Activated naive CD4-positive, alpha-beta T cell treated with anti-CD3 and anti-CD28 coated beads, Interleukin-2, amount 10 ng/mL, durations not matched to agents 7 days and 5 days (primary cell): Measurements from ENCODE around the gene AKAIN1.

Source experiments
- CTCF ChIA-PET: fragments of 350-600 bp; sonication (Branson Sonifier 250); formaldehyde crosslinking; loops from one replicate; lab custom pipeline; 2021; ENCODE audit warnings: antibody characterized with exemption; lab: Charles Lee
- DNase-seq: peaks from one replicate; pipeline ENCODE4 v3.0.0-alpha.2; 2020
- H3K27ac Mint-ChIP-seq: one replicate; pipeline ENCODE4 v1.8.0; 2021; ENCODE audit warnings: mild to moderate bottlenecking, moderate library complexity, mixed read lengths
- H3K27me3 Mint-ChIP-seq: one replicate; pipeline ENCODE4 v1.8.0; 2021; ENCODE audit warnings: mild to moderate bottlenecking, mixed read lengths
- H3K36me3 Mint-ChIP-seq: one replicate; pipeline ENCODE4 v1.8.0; 2021; ENCODE audit warnings: mixed read lengths
- H3K4me1 Mint-ChIP-seq: one replicate; pipeline ENCODE4 v1.8.0; 2021; ENCODE audit warnings: mixed read lengths
- H3K4me3 Mint-ChIP-seq: one replicate; pipeline ENCODE4 v1.8.0; 2021; ENCODE audit warnings: mild to moderate bottlenecking, moderate library complexity, mixed read lengths
- H3K9me3 Mint-ChIP-seq: one replicate; pipeline ENCODE4 v1.8.0; 2021; ENCODE audit warnings: mixed read lengths

AKAIN1 gene, protein sequence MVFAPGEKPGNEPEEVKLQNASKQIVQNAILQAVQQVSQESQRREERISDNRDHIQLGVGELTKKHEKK

DNA sequence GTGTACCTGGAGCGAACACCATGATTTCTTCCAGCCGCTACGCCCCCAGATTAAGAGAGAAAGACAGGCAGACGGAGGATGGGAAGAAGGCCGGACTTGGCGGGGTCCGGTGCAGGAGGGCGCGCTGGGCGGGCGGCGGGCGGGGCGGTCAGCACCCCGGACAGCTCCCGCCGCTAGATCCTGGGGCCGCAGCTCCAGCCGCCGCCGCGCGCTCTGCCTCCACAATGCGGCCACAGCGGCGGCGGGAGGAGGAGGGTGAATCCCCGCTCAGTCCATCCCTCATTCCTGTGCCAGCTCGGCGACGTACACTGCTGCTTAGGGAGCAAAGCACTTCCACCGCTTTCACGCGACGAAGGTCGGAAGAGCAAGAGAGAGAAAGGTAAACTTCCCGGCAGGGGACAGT is at the start of gene AKAIN1:
Gene AKAIN1, minus strand, starts transcription at position 226 of the 403 bp plus-strand sequence. Its CDS starts 204 bp downstream, at position 22.
- H3K27me3 Mint-ChIP-seq = peaks cover 53% of the 10 kb centered on the region
- CTCF ChIA-PET = no interaction called here
- H3K4me1 Mint-ChIP-seq = peaks cover 5% of the 10 kb centered on the region
- no peak within 1 kb of the TSS for H3K27ac Mint-ChIP-seq
- H3K36me3 Mint-ChIP-seq = peaks cover 3% of the 10 kb centered on the region
- no peaks in the 10 kb centered on the region for H3K9me3 Mint-ChIP-seq
- no peak within 1 kb of the TSS for H3K4me3 Mint-ChIP-seq
- DNase-seq = peak; percentile 37

DNA sequence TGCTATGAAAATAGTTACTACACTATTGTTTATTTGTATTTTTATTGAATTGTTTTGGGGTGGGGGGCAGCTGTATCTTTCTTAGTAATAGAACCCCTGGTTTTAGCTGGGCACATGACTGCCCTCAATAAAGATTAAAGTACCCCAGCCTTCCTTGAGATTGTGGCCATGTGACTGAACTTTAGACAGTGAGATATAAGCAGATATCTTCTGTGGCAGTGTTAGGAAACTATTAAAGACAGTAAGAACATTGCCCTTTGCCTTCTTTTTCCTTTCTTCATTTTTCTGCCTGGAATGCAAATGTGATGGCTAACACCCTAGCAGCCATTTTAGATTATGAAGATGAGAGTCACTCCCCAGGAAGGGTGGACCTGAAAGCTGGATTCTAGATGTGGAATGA is 47.9 kb upstream of the AKAIN1 start:
- CTCF ChIA-PET = no interaction called here
- Mint-ChIP-seq H3K27ac (no peak overlapping the region), H3K4me1 (peaks cover 15% of the 10 kb centered on the region), H3K36me3 (peaks cover 36% of the 10 kb centered on the region), H3K27me3 (no peaks in the 10 kb centered on the region), H3K4me3 (no peak overlapping the region), H3K9me3 (no peaks in the 10 kb centered on the region)
- no peak for DNase-seq

DNA sequence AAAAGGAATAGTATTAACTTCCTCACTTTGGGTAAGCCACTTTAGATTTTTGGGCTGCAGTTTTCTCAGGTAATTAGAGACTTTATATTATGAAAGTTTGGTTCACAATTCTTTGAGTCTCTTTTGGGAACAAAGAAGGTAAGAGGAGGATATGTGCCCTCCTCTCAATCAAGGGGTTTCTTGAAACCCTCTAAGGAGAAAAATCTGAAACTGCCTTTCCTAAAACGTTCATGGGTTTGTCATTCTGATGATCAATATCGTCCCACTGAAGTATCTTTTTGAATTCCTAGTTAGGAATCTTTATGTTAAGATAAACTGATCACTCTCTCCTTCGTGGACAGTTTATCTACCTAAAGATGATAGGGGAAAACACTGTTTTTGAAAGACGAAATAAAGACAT is 42.4 kb upstream of the AKAIN1 start:
- H3K4me1 Mint-ChIP-seq = peaks cover 41% of the 10 kb centered on the region

DNA sequence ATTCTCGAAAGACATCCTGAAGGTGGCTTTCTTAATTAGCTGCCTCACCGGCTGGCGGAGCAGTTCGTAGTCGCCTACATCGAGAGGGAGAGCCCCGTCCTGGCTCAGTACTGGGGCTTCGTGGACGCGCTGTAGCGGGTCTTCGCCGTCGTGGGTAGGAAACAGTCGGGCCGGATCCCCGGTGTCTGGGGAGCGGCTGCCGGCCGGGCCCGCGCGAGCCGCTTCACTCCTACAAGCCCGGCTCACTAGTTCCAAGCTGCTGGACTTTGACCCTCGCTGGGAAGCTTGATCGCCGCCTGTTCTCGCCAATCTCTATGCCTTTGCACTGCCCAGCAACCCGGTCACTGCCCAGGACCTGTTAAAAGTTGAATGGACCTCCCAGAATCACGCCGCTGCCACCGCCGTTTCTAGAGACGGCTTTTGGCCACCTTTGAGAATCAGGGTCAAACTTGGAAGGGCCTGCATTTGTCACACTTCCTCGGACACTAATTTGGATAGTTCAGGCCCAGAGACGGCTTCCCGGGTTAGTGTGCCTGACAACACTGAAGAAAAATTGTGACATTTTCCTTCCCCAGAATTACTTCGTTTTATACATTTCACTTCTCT is 41.4 kb upstream of the AKAIN1 start:
- H3K27ac Mint-ChIP-seq = peak overlapping the region; percentile 96
- peak; percentile 62 for DNase-seq
- CTCF ChIA-PET = interaction anchor here (1.0 to 2.6 kb wide), 2 partner anchors 56 to 58 kb away, joined by 3 to 10 read pairs; partner anchors contain the start of gene ZBTB14
- H3K4me1 Mint-ChIP-seq = peaks cover 43% of the 10 kb centered on the region
- H3K36me3 Mint-ChIP-seq = peaks cover 32% of the 10 kb centered on the region
- no peaks in the 10 kb centered on the region for H3K27me3 Mint-ChIP-seq
- peak overlapping the region; percentile 90 for H3K4me3 Mint-ChIP-seq
- H3K9me3 Mint-ChIP-seq = no peaks in the 10 kb centered on the region

More for the DNA sequence above, 42.4 kb upstream of the AKAIN1 start:
- Mint-ChIP-seq H3K27me3 (no peaks in the 10 kb centered on the region), H3K4me3 (peak overlapping the region; percentile 90), H3K9me3 (no peaks in the 10 kb centered on the region), H3K36me3 (peaks cover 41% of the 10 kb centered on the region), H3K27ac (peak overlapping the region; percentile 45)
- CTCF ChIA-PET = no interaction called here
- no peak for DNase-seq

DNA sequence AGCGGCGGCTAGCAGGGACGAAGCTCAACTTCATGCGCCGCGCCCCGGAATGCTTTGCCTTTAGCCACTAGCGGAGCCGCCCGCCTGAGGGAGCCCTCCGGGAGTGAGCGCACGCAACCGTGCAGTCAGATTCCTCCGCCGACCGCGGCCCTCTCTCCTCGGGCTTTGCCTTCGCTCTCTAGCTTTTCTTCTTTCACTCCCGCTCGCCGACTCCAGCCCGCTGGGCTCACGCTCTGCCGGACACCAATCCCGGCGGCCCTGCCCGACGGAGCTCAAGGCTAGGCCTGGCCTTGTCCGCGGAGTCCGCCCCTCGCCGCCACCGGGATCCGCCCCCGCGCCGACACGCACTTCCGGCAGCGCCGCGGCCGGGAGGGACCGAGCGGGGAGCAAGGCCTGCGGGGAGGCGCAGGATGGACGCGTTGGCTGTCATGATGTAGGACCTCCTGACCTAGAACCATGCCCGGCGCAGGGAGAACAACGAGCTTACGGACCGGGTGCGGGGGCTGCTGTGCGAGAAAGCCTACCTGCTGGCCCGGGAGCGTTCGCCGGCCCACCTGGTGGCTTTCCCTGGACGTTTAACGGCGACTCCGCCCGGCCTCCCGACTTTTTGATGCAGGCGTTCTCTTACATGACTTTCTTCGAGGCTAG is 40.8 kb upstream of the AKAIN1 start:
- H3K4me3 Mint-ChIP-seq = peak overlapping the region; percentile 90
- H3K9me3 Mint-ChIP-seq = no peaks in the 10 kb centered on the region
- DNase-seq = peak; percentile 88
- peak overlapping the region; percentile 96 for H3K27ac Mint-ChIP-seq
- peaks cover 43% of the 10 kb centered on the region for H3K4me1 Mint-ChIP-seq
- no peaks in the 10 kb centered on the region for H3K27me3 Mint-ChIP-seq
- CTCF ChIA-PET = interaction anchor here (1.0 to 2.6 kb wide), 4 partner anchors 12 to 59 kb away, joined by 3 to 10 read pairs (median 6); partner anchors contain the start of gene ZBTB14
- peaks cover 27% of the 10 kb centered on the region for H3K36me3 Mint-ChIP-seq

DNA sequence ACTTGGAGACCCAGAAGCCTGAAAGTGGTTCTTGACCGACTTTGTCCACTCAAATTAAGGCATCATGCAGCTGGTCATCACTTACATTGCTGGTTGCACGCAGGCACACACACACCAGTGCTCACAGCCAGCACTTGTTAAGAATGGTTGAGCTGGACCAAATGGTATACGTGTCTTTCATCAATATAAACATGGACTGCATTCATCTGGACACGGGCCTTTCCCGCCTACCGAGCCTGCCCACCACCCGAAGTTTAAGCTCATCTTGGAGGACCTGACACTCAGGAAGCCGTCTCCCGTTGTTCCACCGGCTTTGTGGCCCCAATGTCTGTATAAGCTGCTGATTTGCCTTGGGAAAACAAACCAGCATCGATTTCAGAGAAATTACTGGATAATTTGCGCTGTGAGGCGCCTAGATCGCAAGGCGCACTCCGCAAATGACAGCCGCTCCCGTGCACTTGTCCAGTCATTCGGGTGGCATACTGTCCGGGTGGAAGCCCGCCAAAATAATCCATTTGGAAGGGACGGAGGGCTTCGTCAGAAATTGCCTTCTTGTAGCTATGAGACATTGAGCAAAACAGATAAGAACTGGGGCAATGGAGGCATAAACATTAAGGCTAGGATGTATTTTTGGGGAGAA is 40.1 kb upstream of the AKAIN1 start:
- Mint-ChIP-seq H3K27me3 (peaks cover 4% of the 10 kb centered on the region), H3K4me3 (peak overlapping the region; percentile 90), H3K9me3 (no peaks in the 10 kb centered on the region), H3K36me3 (peaks cover 21% of the 10 kb centered on the region), H3K4me1 (peaks cover 41% of the 10 kb centered on the region), H3K27ac (peak overlapping the region; percentile 96)
- CTCF ChIA-PET = interaction anchor here (1.0 to 2.6 kb wide), 4 partner anchors 11 to 1131 kb away, joined by 3 to 10 read pairs (median 6); partner anchors contain the start of gene ZBTB14
- peak; percentile 34 for DNase-seq

DNA sequence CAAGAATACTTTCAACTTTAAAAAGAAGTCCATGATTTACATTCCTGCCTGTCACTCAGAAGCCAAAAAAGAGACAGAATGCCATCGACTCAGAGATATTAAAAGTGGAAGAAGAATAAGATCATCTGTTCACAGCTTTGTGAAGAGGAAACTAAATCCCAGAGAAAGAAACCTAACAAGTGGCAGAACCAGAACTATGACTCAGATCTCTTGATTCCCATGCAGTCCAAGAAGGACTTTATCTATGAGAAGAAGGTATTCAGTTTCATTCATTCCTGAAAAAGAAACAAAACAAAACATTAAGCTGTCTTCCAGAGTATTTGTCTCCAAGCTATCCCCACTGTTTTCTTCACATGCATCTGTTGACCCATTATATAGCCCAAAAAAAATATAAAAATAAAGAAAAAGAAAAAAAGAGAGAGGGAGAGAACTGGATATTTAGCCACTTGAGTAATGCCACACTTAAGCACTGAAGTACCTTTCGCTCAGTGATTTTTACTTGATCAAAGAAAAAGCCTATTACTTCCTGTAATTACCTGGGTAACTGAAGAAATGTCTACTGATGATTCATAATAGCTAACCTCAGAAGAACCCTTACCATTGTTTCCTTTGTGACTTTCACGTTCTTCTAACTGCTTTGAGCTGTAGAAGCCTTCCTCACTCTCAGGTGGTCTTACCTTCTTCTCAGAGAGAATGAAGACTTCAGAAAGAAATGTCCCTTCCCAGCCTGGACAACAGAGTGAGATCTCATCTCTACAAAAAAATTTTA is 17.7 kb upstream of the AKAIN1 start:
- Mint-ChIP-seq H3K27me3 (no peaks in the 10 kb centered on the region), H3K9me3 (no peaks in the 10 kb centered on the region), H3K27ac (no peak overlapping the region), H3K36me3 (no peaks in the 10 kb centered on the region), H3K4me3 (no peak overlapping the region), H3K4me1 (peaks cover 19% of the 10 kb centered on the region)
- no peak for DNase-seq
- CTCF ChIA-PET = interaction anchor here (0.9 to 1.5 kb wide), 3 partner anchors 20 to 95 kb away, joined by 3 to 7 read pairs (median 3); no protein-coding TSS in a partner anchor

DNA sequence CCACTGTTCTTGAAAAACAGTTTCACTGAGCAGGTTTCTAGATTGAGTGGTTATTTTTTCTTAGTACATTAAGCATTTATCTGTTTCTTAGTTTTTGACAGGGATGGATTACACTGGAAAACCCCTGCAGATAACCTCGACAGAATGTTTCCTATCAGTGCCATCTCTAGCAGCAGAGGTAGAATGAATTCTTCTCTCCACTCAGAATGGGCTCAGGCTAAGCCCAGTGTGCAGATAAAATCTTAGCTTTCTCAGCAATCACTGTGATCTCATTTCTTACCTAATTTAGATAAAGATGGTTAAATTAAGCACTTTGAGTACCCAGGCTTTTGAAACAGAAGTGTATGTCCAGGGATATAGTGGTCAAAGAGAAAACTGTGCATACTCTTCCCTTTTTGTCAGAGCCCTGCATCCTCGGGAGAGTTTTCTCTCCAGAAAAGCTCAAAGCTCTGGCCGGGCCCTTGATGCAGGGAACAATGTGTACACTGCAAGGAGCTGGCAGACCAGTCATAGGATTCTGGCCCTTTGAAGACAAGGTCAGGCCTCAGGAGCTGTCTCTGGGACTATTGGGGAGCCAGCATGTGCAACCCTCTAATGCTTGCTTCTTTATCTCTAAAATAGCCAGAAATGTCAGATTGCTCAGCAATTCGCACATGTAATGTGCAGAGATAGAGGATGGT is 10.6 kb upstream of the AKAIN1 start:
- no peak for DNase-seq
- H3K4me3 Mint-ChIP-seq = no peak overlapping the region
- H3K27ac Mint-ChIP-seq = no peak overlapping the region
- no peaks in the 10 kb centered on the region for H3K36me3 Mint-ChIP-seq
- CTCF ChIA-PET = no interaction called here
- no peaks in the 10 kb centered on the region for H3K4me1 Mint-ChIP-seq
- H3K9me3 Mint-ChIP-seq = no peaks in the 10 kb centered on the region
- H3K27me3 Mint-ChIP-seq = no peaks in the 10 kb centered on the region

DNA sequence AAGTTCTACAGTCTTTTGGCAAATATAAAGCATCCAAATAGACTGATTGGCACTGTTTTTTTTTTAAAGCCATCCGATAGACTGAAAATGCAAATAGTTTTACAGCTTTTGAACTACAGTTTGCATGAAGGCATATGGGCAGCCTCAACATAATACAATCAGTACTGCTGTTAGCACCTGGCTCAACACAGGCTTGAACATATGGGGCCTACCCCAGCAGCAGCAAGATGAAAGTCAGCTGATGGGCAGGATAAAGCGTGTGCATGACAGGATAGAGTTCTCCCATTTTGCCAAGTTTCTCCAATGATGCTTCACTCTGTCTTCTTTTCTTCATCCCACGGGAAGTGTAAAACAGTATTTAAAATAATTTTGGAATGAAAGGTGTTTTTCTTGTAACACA is 1.3 kb upstream of the AKAIN1 start:
- Mint-ChIP-seq H3K4me3 (no peak overlapping the region), H3K27me3 (peaks cover 52% of the 10 kb centered on the region), H3K36me3 (peaks cover 3% of the 10 kb centered on the region), H3K4me1 (peaks cover 5% of the 10 kb centered on the region), H3K9me3 (no peaks in the 10 kb centered on the region), H3K27ac (no peak overlapping the region)
- DNase-seq = no peak
- CTCF ChIA-PET = no interaction called here

DNA sequence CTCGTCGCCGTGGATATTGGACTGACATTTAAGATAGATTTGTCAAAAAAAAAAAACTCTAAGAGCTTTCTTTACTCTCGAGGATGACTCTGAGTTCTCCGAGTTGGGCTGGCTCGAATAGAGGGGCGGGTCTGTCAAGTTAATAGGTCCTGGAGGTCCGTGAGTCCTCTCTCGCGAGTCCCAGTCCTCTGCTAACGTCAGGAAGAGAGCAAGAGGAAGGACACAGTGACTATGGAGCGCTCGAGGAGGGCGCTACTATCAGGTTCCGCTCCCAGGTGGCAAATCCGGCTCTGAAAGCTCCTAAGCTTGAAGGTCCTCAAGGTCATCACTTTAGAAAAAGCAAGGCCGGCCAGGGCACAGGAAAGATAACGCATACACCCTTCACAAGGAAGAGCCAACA is 404 bp upstream of the AKAIN1 start:
- Mint-ChIP-seq H3K9me3 (no peaks in the 10 kb centered on the region), H3K4me1 (peaks cover 5% of the 10 kb centered on the region), H3K27ac (no peak overlapping the region), H3K4me3 (no peak overlapping the region), H3K36me3 (peaks cover 3% of the 10 kb centered on the region), H3K27me3 (peaks cover 53% of the 10 kb centered on the region)
- CTCF ChIA-PET = no interaction called here
- DNase-seq = no peak

DNA sequence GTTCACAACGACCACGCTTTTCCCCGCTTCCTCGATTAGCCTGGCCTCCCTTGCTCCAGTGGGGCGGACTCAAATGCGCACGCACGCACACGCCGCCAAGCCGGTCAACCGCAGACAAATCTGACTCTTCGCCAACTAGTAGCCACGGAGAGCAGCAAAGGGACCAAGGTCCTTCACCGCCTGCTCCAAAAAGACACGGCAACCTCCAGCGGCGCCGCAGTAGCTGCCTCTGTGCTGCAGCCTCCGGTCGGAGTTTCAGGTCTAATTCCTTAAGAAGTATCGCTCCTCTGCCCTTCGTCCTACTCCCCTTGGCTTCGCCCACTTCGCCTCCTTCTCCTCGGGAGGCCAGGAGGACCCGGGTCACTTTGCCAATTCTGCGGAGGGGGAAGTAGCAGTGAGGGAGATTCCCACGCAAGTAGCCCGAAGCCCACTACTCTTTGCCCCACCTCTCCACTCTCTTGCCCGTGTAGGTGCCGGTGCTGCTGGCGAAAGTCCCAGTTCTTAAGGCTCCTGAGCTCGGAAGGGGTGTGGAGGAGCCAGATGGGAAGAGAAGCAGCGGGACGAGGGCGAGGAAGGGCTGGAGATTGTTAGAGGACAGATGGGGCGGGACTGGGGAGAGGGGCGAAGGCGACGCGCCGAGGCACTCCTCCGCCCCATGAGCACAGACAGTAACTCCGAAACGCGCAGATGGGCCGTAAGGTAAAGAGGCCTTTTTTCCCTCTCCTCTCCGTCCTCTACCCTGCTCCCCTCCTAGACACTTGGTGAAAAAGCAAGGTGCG is 615 bp downstream of the AKAIN1 start:
- CTCF ChIA-PET = no interaction called here
- H3K27ac Mint-ChIP-seq = no peak overlapping the region
- H3K36me3 Mint-ChIP-seq = peaks cover 3% of the 10 kb centered on the region
- no peak overlapping the region for H3K4me3 Mint-ChIP-seq
- H3K4me1 Mint-ChIP-seq = peaks cover 5% of the 10 kb centered on the region
- H3K9me3 Mint-ChIP-seq = no peaks in the 10 kb centered on the region
- H3K27me3 Mint-ChIP-seq = peaks cover 52% of the 10 kb centered on the region
- no peak for DNase-seq

DNA sequence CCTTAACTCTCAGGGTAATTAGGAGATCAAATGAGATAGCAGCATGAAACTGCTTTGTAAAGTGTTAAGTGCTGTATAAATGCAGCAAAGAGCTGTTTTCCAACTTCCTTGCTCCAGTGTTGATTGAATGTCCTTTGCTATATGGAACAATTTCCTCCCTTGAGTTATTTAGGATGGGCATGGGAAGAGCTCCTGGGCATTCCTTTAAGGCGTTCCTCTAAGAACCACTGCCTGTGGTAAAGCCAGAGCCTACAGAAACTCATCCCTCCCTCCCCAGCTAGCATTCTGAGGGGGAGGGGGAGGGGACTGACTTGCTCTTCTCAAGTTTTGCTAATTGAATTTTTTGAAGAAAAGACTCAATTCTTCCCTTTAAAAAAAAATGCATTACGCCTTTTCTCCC is 1.4 kb downstream of the AKAIN1 start:
- Mint-ChIP-seq H3K27me3 (peaks cover 48% of the 10 kb centered on the region), H3K4me1 (peaks cover 5% of the 10 kb centered on the region), H3K9me3 (no peaks in the 10 kb centered on the region), H3K4me3 (no peak overlapping the region), H3K27ac (no peak overlapping the region), H3K36me3 (peaks cover 3% of the 10 kb centered on the region)
- no peak for DNase-seq
- CTCF ChIA-PET = no interaction called here

DNA sequence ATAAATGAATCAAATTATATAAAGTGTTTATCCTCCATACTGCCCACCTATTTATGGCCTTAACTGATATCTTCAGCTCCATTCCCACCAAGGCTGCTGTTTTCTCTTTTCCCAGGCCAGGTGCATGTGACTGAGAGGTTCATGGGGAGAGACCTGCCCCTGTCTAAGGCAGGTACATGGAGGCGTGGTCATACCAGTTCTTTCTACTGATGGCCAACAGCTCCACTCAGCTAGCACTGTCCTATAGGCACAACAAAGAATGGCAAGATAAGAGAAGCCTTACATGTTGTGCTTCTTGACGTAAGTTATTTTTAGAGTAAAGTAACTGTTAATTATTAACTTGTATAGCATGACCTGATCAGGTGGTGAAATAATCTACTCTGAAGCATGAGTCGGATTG is 16.8 kb downstream of the AKAIN1 start:
- DNase-seq = no peak
- H3K27me3 Mint-ChIP-seq = no peaks in the 10 kb centered on the region
- CTCF ChIA-PET = no interaction called here
- H3K27ac Mint-ChIP-seq = no peak overlapping the region
- no peaks in the 10 kb centered on the region for H3K9me3 Mint-ChIP-seq
- no peak overlapping the region for H3K4me3 Mint-ChIP-seq
- no peaks in the 10 kb centered on the region for H3K36me3 Mint-ChIP-seq
- H3K4me1 Mint-ChIP-seq = peaks cover 10% of the 10 kb centered on the region
